ENCODE results near the gene NXNL1. TPM values are rescaled to one million over a fixed set of nuclear protein-coding genes. Genes with fewer than 3 reads are reported as not detected.

The NXNL1 gene
- total and polyA plus RNA-seq, 11 donors = 0.32 to 1.1 (median 0.60) TPM; not detected in 6

DNA sequence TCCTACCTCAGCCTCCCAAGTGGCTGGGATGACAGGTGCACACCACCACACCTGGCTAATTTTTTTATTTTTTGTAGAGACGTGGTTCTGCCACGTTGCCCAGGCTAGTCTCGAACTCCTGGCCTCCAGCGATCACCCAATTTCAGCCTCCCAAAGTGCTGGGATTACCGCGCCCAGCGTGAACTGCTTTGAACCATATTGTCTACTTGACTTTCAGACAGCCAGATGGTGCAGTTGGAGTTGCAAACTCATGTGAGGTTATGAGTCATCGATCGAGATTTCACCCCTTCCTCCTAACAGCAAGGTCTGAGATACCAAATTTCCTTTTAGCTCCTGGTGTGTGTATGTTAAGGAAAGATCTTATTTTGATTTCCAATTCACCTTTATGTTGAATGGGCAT lies 12.3 kb upstream of the NXNL1 start:
- Histone ChIP-seq H3K36me3 (peaks cover 0 to 11% (median 0%) of the 10 kb centered on the region in 9 donors), H3K4me1 (peaks cover 0 to 57% (median 26%) of the 10 kb centered on the region in 12 donors), H3K4me3 (no peak overlapping the region), H3K9me3 (no peaks in the 10 kb centered on the region), H3K27me3 (no peaks in the 10 kb centered on the region), H3K27ac (peak overlapping the region in 4 of 12 donors; percentile 14 to 55 (median 30))
- ATAC-seq (no peak), DNase-seq (no peak)
- 78 to 86% (median 82%) methylated on average over 9 of the region's 9 CpGs for WGBS, 4 donors
- TF ChIP-seq POLR2A (IDR thresholded peaks at IDR 0.05) = no peak
- TF ChIP-seq, protein P1, sequence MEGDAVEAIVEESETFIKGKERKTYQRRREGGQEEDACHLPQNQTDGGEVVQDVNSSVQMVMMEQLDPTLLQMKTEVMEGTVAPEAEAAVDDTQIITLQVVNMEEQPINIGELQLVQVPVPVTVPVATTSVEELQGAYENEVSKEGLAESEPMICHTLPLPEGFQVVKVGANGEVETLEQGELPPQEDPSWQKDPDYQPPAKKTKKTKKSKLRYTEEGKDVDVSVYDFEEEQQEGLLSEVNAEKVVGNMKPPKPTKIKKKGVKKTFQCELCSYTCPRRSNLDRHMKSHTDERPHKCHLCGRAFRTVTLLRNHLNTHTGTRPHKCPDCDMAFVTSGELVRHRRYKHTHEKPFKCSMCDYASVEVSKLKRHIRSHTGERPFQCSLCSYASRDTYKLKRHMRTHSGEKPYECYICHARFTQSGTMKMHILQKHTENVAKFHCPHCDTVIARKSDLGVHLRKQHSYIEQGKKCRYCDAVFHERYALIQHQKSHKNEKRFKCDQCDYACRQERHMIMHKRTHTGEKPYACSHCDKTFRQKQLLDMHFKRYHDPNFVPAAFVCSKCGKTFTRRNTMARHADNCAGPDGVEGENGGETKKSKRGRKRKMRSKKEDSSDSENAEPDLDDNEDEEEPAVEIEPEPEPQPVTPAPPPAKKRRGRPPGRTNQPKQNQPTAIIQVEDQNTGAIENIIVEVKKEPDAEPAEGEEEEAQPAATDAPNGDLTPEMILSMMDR (IDR thresholded peaks at IDR 0.05) = no peak
- intact Hi-C loops (cut with DNase I) = loop anchor here in 1 of 10 donors (10.0 kb wide), 1 partner anchor 82 kb away; the partner anchor contains the start of gene COLGALT1

DNA sequence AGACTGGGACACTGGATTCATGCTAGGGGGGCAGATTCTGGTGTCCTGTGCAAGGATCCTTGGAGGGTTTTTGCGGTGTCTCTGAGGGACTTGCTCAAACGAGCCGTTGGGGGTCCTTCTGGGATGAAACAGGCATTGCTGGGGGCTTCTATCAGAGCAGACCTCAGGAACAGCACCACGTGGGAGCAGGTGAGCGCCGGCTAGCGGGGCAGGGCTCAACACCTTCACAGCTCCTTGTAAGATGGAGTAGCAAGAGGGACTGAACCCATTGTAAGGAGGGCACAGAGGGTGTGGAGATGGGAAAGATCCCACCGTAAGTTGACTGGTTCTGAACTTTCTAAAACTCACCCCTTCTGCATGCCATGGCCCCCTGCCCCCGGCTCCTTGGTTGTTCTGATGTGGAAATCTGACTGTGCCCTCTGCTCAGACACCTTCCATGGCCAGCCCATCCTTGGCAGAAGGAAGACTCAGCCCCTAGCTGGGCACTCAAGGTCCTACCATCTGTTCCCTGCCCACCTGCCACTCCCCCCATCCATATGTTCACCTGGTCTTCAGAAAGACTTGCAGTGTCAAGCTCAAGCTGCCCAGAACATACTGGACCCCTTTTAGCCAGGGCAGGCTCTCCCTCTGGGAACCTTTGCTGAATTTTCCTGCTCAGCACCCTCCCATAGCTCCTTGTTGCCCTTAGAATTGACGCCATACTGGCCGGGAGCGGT lies 10.8 kb upstream of the NXNL1 start:
- TF ChIP-seq, protein P1 (IDR thresholded peaks at IDR 0.05) = no peak
- no peak for TF ChIP-seq POLR2A (IDR thresholded peaks at IDR 0.05)
- Histone ChIP-seq H3K4me1 (peaks cover 0 to 61% (median 26%) of the 10 kb centered on the region in 12 donors), H3K4me3 (peak overlapping the region in 9 of 12 donors; percentile 75 to 97 (median 87)), H3K27ac (peak overlapping the region in 3 of 12 donors; percentile 29 to 91 (median 89)), H3K27me3 (no peaks in the 10 kb centered on the region), H3K36me3 (peaks cover 0 to 11% (median 0%) of the 10 kb centered on the region in 9 donors), H3K9me3 (no peaks in the 10 kb centered on the region)
- DNase-seq = no peak
- intact Hi-C loops (cut with DNase I) = loop anchor here in 1 of 10 donors (10.0 kb wide), 1 partner anchor 83 kb away; the partner anchor contains the start of gene COLGALT1
- WGBS, 4 donors = 64 to 66% (median 66%) methylated on average over 12 of the region's 12 CpGs
- ATAC-seq = no peak

DNA sequence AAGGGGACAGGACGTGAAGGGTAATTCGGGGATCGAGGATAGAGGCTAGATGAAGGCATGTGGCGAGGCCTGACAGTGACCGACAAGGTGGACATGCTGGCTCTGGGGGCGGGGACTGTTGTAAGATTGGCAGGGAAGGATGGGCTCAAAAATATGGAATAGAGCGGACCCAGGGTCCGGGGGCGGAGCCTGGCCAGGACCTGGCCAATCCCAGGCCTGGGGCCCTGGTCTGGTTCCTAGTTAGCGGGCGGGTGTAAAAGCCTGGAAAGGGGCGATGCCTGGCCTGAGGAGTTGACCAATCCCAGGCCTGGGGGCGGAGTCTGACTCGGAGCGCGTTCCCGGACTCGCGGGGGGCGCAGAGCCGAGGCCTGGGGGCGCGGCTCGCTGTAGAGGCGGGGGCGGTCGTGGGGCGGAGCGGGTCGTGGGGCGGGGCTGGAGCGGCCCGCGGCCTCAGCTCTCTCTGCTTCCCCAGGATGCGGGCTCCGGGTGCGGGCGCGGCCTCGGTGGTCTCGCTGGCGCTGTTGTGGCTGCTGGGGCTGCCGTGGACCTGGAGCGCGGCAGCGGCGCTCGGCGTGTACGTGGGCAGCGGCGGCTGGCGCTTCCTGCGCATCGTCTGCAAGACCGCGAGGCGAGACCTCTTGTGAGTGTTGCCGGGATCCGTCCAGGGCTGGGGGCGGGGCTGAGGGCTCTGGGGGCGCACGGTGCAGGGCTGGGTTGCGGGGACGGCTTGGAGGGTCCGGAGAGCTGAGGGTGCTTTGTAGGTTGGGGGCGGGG lies 9.5 kb upstream of the NXNL1 start, which contains the start of gene SLC27A1:
TSS of gene SLC27A1 (plus strand) at position 457 of the 774 bp plus-strand sequence. CDS start at position 474, 17 bp downstream.
- Histone ChIP-seq H3K4me1 (peaks cover 0 to 56% (median 17%) of the 10 kb centered on the region in 12 donors), H3K36me3 (peaks cover 0 to 11% (median 0%) of the 10 kb centered on the region in 9 donors), H3K4me3 (peak within 1 kb of the TSS; percentile 62 to 97 (median 86)), H3K27me3 (no peaks in the 10 kb centered on the region), H3K9me3 (no peaks in the 10 kb centered on the region), H3K27ac (peak within 1 kb of the TSS; percentile 78 to 98 (median 95))
- TF ChIP-seq, protein P1 (IDR thresholded peaks at IDR 0.05) = no peak
- peak in 1 of 2 donors; percentile 33 for TF ChIP-seq POLR2A (IDR thresholded peaks at IDR 0.05)
- 0 to 1% (median 0%) methylated on average over 18 to 67 of the region's 67 CpGs for WGBS, 4 donors
- intact Hi-C loops (cut with DNase I) = loop anchor here in 2 of 10 donors (1.0 to 10.0 kb wide), 2 partner anchors 42 to 85 kb away; partner anchors contain the start of gene COLGALT1 (in 1 of the 2)
- ATAC-seq (peak; percentile 84 to 93 (median 90)), DNase-seq (peak; percentile 98 to 100 (median 99))

Data from heart left ventricle (tissue), 16 donors.